ENCODE data around the gene TCIRG1.

- no peak for TF ChIP-seq POLR2A (IDR thresholded peaks at IDR 0.05; ENCODE audit: low read depth, low read length)
- no peak for TF ChIP-seq SPI1 (IDR thresholded peaks at IDR 0.05; ENCODE audit: low read depth, low read length)
- no peak for TF ChIP-seq POLR2AphosphoS5 (IDR thresholded peaks at IDR 0.05; ENCODE audit: low read depth, low read length)
- TF ChIP-seq TAF1 (IDR thresholded peaks at IDR 0.05; ENCODE audit: low read depth, low read length) = no peak
- no peak for TF ChIP-seq PAX5 (IDR thresholded peaks at IDR 0.05; ENCODE audit: insufficient read depth, low read length, severe bottlenecking)
- no peak for TF ChIP-seq POU2F2 (IDR thresholded peaks at IDR 0.05; ENCODE audit: low read depth, low read length)
Measured at GRCh38 chr11:68019486-68019885, 19.3 kb upstream of the TCIRG1 start.

Measured in GM12891 (cell line).